Measurements from ENCODE around the gene OR51F2. TPM values are rescaled to one million over a fixed set of nuclear protein-coding genes. Genes with fewer than 3 reads are reported as not detected.

Gene OR51F2
- total and polyA plus RNA-seq, 10 donors = not detected

DNA sequence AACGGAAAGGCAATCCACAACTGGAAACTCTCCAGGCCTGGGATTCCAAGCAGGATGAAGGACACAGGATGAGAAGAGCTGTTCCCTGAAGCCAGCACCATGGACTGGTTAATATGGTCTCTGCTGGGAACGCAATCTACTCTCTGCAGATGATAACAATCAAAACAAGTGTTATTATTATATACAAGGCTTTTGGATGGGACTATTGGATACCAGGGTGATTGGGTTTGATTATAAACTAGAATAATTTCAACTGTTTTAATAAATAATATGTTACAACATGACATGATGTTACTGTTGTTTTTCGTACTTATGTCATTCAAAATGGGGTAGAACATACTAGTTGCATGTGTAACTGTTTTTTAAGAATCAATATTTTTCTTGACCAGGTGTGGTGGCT lies 16.8 kb upstream of the OR51F2 start, which contains the start of gene OR52R1:
Gene OR52R1 (minus strand): TSS at position 101 of the 400 bp plus-strand sequence. CDS start 0 bp downstream, at position 101.
- intact Hi-C loops (cut with DNase I; ENCODE audit: low total_unique reads) = no loop called here
- no peak for DNase-seq
- H3K4me1 ChIP-seq = no peaks in the 10 kb centered on the region
- no peak within 1 kb of the TSS for H3K27ac ChIP-seq
- TF ChIP-seq CTCF (IDR thresholded peaks at IDR 0.05 in 8 of 11, conservative IDR thresholded peaks at IDR 0.05 in 3 of 11) (no peak), POLR2AphosphoS5 (IDR thresholded peaks at IDR 0.05) (no peak), POLR2A (IDR thresholded peaks at IDR 0.05) (no peak)
- no peaks in the 10 kb centered on the region for H3K9me3 ChIP-seq
- WGBS, 5 donors = 79 to 86% (median 82%) methylated on average over 3 of the region's 3 CpGs
- no peak within 1 kb of the TSS for H3K4me3 ChIP-seq
- H3K36me3 ChIP-seq = no peaks in the 10 kb centered on the region
- no peaks in the 10 kb centered on the region for H3K27me3 ChIP-seq (replicated peaks in 1 of 7)

- Histone ChIP-seq H3K27ac (no peak overlapping the region), H3K9me3 (no peaks in the 10 kb centered on the region), H3K27me3 (replicated peaks in 1 of 7) (no peaks in the 10 kb centered on the region), H3K36me3 (no peaks in the 10 kb centered on the region), H3K4me1 (no peaks in the 10 kb centered on the region), H3K4me3 (no peak overlapping the region)
- intact Hi-C loops (cut with DNase I; ENCODE audit: low total_unique reads) = no loop called here
- TF ChIP-seq CTCF (IDR thresholded peaks at IDR 0.05 in 8 of 11, conservative IDR thresholded peaks at IDR 0.05 in 3 of 11) (no peak), POLR2A (IDR thresholded peaks at IDR 0.05) (no peak), POLR2AphosphoS5 (IDR thresholded peaks at IDR 0.05) (no peak)
- 50 to 91% (median 90%) methylated on average over 1 of the region's 1 CpG for WGBS, 5 donors
- no peak for DNase-seq
These were observed 12.6 kb upstream of the OR51F2 start for GRCh38 chr11:4808476-4808875.

- no peak for DNase-seq
- H3K27ac ChIP-seq = no peak overlapping the region
- intact Hi-C loops (cut with DNase I; ENCODE audit: low total_unique reads) = no loop called here
- no peaks in the 10 kb centered on the region for H3K9me3 ChIP-seq
- WGBS, 5 donors = 85 to 95% (median 89%) methylated on average over 2 of the region's 2 CpGs
- no peaks in the 10 kb centered on the region for H3K4me1 ChIP-seq
- H3K4me3 ChIP-seq = no peak overlapping the region
- no peak for TF ChIP-seq POLR2AphosphoS5 (IDR thresholded peaks at IDR 0.05)
- TF ChIP-seq CTCF (IDR thresholded peaks at IDR 0.05 in 8 of 11, conservative IDR thresholded peaks at IDR 0.05 in 3 of 11) = no peak
- TF ChIP-seq POLR2A (IDR thresholded peaks at IDR 0.05) = no peak
- no peaks in the 10 kb centered on the region for H3K36me3 ChIP-seq
- no peaks in the 10 kb centered on the region for H3K27me3 ChIP-seq (replicated peaks in 1 of 7)
These were observed 11.9 kb upstream of the OR51F2 start for GRCh38 chr11:4809246-4809645.

GRCh38 chr11:4825132-4825531 lies 4.0 kb downstream of the OR51F2 start:
- no peak for TF ChIP-seq POLR2A (IDR thresholded peaks at IDR 0.05)
- TF ChIP-seq CTCF (IDR thresholded peaks at IDR 0.05 in 8 of 11, conservative IDR thresholded peaks at IDR 0.05 in 3 of 11) = no peak
- no peak for TF ChIP-seq POLR2AphosphoS5 (IDR thresholded peaks at IDR 0.05)
- Histone ChIP-seq H3K27ac (no peak overlapping the region), H3K36me3 (no peaks in the 10 kb centered on the region), H3K4me3 (no peak overlapping the region), H3K27me3 (replicated peaks in 1 of 7) (peaks cover 0 to 11% (median 0%) of the 10 kb centered on the region in 7 donors), H3K4me1 (no peaks in the 10 kb centered on the region), H3K9me3 (no peaks in the 10 kb centered on the region)
- intact Hi-C loops (cut with DNase I; ENCODE audit: low total_unique reads) = no loop called here
- DNase-seq = no peak
